Stimulated activated CD8-positive, alpha-beta memory T cell treated with anti-CD3 and anti-CD28 coated beads, Interleukin-7, amount 100 ng/mL, for 4 hours (primary cell): ENCODE measurements around the gene FRY.

Experiments
- DNase-seq, 2 donors: peaks; one replicate each; pipeline ENCODE4 v3.0.0-alpha.2; 2020; ENCODE audit warnings: low read depth in 2 of 2

FRY gene

GRCh38 chr13:32214071-32214470 lies 182.5 kb downstream of the FRY start:
- no peak for DNase-seq

DNA sequence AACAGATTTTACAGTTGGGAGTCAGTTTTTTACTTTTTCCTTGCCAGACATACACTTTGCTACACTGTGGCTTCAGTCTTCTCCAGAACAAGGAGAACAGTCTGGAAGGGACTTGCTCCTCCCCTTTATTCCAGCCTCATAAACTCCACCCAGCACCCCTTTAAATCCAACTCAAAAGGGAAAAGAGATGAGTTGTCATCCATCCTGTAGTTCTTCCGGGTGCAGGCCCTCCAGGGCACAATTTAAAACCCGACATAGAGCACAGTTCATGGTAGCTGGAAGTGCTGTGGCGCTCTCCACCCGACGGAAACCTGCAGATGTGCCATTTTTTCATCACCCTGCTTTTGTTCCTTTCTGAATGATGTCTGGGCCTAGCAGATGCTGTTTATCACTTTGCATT lies 184.7 kb downstream of the FRY start:
- no peak for DNase-seq

DNA sequence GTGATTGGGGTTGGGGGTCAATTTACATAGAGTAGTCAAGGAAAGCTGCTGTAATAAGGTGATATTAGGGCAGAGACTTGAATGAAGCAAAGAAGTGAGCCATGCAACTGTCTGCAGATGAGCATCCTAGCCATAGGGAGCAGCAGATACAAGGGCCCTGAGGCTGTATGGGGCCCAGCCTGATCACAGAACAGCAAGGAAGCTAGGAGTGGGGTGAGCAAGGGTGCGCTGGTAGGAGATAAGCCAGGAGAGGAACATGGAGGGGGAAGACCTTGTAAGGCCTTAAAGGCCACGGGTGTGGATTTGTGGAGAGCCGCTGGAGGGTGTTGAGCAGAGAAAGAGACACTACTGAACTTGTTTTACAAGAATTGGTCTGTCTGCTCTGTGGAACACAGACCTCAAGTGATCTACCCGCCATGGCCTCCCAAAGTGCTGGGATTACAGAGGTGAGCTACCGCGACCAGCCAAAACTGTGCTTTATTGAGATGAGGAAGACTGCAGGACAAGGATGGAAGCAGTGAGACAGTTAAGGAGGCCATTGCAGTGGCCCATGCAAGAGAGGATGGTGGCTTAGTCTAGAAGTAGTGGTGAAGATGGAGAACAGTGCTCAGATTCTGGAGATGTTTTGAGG lies 190.6 kb downstream of the FRY start:
- DNase-seq: no peak

DNA sequence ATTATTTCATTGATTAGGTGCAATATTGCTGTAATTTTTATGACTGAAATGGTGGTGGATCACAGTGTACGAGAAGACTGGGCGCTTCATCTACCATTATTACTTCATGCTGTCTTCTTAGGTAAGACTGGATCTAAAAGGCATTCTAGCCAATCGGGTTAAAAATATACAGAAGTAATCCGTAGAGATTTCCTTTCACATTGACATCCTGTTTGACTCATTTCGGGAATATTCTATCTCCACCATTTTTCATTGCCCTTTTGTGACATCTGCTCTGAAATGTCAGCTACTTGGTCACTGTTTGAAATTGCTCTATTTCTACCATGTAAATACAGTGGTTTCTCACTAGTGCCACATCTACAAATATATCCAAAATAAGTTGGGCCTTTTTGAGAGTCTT lies 193.3 kb downstream of the FRY start:
- no peak for DNase-seq

- no peak for DNase-seq
These were observed 193.9 kb downstream of the FRY start for GRCh38 chr13:32225481-32225931.

- DNase-seq: no peak
These were observed 196.9 kb downstream of the FRY start for GRCh38 chr13:32228330-32229041.

GRCh38 chr13:32229443-32229842 lies 197.9 kb downstream of the FRY start:
- DNase-seq: no peak

GRCh38 chr13:32232263-32232662 lies 200.7 kb downstream of the FRY start:
- DNase-seq: no peak

GRCh38 chr13:32233062-32233461 lies 201.5 kb downstream of the FRY start:
- DNase-seq: no peak

DNA sequence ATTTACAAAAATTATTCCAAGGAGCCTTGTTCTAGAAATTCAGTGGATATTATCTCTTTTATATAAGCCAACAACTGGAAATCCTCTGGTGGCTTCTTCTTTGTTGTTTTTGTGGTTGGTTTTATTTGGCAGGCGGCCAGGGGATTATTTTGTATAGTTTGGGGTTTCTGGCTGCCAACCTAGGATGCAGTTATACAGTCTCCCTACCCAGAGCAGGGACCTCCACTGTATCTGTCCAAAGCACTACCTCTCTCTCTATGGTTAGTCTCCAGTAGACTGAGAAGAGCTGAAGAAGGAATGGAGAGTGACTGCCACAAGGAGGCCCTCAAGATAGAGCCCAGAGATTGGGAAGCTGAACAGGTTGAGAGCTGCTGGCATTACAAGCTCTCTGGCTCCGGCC lies 203.3 kb downstream of the FRY start:
- no peak for DNase-seq

GRCh38 chr13:32237681-32238080 lies 206.1 kb downstream of the FRY start:
- DNase-seq: no peak

- DNase-seq: no peak
These were observed 212.1 kb downstream of the FRY start for GRCh38 chr13:32243695-32244094.

GRCh38 chr13:32245555-32245954 lies 214.0 kb downstream of the FRY start:
- DNase-seq: no peak

DNA sequence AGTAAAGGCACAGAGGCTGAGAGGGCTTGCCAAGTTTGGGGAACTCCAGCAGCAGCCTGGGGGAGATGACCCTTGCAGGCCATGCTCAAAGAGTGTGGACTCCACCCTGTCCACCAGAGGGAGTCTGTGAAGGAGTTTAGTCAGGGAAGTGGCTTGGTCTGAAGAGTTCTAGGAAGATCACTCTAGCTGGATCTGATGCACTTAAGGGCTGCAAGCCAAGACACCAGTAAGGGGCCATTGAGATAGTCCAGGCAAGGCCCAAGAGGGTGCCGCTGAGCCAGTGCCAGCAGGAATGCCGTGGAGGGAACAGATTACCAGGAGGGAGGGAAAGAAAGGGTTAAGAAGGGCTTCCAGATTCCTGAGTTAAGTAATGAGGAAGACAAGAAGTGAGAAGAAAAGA lies 214.9 kb downstream of the FRY start:
- DNase-seq: no peak

DNA sequence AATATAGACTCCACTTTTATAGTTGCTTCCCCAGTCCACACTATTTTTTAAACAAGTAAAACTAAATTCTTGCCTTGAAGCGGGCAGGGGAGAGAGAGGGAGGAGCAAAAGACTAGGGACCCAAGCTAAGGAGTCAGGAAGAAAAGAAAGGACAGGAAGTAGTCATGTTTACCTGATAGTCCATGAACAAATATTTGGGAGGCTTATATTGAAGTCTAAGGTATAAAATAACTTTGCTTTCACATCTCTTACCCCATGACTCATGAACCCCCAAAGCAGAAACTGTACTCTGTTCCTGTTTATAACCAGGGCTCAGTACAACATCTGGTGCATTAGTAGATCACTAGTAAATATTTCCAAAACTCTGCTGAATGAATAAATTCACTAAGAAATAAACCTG lies 216.3 kb downstream of the FRY start:
- no peak for DNase-seq

- DNase-seq: no peak
These were observed 217.2 kb downstream of the FRY start for GRCh38 chr13:32248801-32249200.

DNA sequence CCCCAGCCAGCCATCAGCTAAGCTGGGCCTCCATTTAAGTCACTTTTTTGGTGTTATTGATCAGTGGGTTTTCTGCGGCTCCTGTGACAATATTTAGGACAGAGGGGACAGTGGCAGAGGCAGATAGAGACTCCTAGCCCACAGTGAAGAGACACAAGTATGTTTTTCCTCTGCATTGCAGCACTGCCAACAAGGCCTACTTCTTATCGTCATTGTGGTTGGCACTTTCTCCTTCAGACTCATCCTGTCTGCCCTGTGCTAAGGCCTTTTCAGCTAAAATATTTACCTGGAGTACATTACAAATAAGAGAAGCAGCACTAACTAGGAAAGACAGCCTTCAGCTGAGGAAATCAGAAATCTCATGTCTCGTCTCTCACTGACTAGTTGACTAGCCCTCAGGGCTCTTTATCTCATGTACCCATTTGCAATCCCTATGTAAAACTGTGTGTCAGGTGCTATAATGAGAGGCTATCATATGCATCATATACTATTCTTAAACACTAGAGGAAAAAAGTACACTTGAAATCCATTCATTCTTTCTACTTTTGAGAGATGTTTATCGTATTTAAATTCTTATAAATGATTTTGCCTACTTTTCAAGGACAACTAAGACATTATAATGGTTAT lies 221.4 kb downstream of the FRY start:
- DNase-seq: no peak

- DNase-seq: no peak
These were observed 222.4 kb downstream of the FRY start for GRCh38 chr13:32253911-32254399.

DNA sequence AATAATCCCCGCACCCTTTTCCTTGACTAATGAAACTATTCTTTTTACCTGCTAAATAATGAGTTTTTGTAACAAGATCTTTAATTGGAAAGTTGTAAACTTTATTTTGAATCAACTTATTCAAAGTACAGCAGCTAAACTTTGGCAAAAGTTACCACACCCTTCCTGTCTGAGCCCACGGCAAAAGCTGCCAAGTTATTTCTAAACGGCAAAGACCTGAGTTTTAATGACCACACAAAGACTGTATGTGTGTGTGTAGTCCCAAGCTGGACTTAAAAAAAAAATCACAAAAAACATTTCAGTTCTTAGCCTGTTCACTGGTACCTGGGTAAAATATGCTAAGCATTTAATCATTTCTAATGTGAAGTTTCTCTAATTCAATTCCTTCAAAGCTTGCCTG lies 222.8 kb downstream of the FRY start:
- DNase-seq: no peak

- DNase-seq: no peak
These were observed 223.5 kb downstream of the FRY start for GRCh38 chr13:32254916-32255723.

DNA sequence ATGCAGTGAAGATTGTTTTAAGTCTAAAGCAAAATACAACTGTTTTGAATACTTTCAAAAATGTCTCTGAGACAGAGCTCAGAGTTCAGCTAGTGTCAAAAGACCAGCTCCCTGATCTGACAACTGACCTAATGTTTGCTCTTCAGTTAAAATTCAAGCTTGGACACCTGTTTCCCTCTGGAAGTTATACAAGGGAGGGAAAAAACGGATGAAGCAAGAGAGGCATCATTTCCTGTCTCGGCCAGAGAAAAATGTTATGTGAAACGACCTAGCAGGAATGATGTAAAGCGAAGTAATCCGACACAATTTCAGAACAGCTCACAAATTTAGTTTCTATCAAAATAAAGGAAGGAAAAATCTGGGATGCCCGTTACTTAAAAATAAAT lies 224.1 kb downstream of the FRY start:
- DNase-seq: no peak

- DNase-seq: no peak
These were observed 224.7 kb downstream of the FRY start for GRCh38 chr13:32256243-32256642.
